Superior temporal gyrus (tissue), 1 donor: Measurements from ENCODE around the gene CCDC146.
"Not testable (repeated sequence)": the region's sequence is repeated elsewhere in the genome, so short reads cannot be mapped to it uniquely, and the experiment has no call there.

Experiments used
- DNase-seq: peaks from one replicate; pipeline ENCODE4 v3.0.0-alpha.2; 2016; ENCODE audit errors: extremely low spot score

The CCDC146 gene

DNA sequence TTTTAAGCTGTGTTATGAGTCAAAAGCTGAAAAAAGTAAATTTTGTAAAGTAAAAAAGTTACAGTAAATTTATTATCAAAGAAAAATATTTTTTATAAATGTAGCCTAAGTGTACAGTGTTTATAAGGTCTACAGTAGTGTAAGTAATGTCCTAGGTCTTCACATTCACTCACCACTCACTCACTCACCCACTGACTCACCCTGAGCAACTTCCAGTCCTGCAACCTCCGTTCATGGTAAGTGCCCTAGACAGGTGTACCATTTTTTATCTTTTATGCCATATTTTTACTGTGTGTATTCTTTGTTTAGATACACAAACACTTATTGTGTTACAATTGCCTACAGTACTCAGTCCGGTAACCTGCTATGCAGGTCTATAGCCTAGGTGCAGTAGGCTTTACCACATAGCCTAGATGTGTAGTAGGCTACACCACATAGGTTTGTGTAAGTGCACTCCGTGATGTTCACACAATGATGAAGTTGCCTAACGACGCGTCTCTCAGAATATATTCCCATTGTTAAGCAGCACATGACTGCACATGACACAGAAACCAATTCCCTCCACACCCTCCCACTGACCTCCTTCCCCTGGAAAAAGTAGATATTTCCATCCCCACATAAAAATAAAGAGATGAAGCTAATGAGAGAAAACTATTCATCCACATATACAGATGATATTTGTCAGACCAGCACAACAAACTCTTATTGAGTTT is 122.0 kb downstream of the CCDC146 start:
- no peak for DNase-seq

DNA sequence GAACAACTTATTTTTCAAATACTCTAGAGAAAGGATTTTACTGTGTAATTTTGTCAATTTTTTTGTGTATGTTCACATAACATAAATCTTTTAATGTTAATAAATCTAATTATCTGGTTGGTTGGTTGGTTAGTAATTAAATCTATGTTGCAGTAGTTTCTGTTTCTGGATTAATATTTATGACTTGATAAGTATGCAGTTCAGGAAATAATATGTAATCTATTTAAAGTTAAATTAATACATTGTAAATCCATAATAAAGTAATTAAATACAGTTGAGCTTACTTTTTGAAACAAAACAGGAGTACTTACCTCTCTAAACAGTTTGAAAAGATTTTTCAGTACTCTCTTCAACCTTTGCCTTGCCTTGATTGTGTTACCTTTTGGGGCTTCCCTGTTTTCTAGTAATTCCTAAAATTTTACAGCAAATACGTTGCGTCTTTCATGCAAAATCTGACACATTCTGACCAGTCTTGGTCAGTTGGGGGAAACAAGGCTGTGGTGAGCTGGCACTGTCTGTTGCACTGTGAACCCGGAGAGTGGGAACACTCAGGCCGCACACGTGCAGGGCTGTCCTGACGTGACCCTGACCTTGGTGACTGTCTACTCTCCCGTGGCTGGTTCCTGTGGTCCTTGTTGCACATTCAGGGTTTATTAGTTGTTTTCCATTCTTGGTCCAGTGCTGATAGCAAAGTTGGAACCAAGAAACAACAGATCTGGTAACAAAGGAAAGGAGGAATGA is 122.8 kb downstream of the CCDC146 start:
- no peak for DNase-seq

DNA sequence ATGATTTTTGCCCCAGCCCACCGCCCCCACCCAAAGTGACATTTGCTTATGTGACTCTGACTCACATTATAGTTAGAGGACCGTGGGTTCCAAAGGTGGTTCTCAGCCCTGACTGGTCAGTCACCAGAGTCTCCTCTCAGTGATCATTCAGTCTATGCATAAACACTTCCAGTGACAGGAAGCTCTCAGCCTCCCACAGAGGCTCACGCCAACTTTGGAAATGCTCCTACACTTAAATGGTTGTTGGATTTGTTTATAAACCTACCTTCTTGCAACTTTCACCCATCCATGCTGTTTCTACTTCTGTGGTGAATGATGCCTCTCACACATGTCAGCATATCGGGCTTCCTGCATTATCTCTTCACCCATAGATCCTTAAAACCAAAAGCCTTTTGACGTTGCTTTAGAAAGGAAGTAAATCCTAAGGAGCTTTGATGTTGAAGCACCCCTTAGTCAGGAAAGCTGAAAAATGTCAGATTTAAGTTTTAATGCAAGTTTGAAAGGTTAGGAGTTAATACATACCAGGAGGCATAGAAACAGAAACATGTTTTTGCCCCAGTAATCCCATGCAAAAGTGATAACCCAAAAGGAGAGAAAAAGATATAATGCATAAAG is 123.7 kb downstream of the CCDC146 start:
- DNase-seq, result no peak

- DNase-seq, result peak; percentile 81
Measured at GRCh38 chr7:77247206-77247850, 124.9 kb downstream of the CCDC146 start.

GRCh38 chr7:77248154-77248553 is 125.7 kb downstream of the CCDC146 start:
- DNase-seq, result no peak

DNA sequence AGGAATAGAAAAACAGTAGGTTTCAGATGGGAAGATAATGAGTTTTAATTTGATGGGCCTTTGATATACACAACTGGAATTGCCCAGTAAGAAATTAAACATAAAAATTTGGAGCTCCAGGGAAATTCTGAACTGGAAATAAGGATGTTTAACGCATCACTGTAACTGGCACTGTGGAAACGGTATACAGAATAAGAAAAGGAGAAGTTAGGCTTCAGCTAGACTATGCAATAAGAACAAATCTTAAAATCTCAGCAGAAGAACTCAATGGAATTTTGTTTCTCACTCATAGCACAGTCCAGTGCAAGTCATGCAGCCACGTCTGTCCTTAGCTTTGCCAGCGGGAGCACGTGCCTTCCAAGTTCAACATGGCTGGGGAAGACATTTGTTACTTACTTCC is 130.1 kb downstream of the CCDC146 start:
- no peak for DNase-seq

- no peak for DNase-seq
Measured at GRCh38 chr7:77253151-77253550, 130.7 kb downstream of the CCDC146 start.

GRCh38 chr7:77254429-77254828 is 132.0 kb downstream of the CCDC146 start:
- no peak for DNase-seq

- no peak for DNase-seq
Measured at GRCh38 chr7:77254915-77255314, 132.5 kb downstream of the CCDC146 start.

DNA sequence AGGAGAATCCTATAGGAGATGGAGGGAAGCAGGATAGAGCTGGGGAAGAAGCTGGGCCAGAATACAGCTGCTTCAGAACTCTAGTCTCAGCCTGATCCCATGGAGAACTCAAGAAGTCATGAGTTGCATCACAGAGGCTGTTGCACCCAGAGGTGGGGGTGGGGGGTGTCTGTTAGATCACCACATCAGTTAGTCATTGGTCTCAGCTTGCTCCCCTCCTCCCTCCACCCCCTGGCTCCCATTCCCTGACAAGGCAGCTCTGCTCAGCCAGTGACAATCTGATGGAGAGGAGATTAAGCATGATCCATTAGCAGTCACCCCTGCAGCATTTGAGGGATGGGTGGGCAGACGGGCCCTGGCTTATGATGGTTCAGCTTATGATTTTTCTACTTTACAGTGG is 135.6 kb downstream of the CCDC146 start:
- no peak for DNase-seq

GRCh38 chr7:77258593-77258992 is 136.2 kb downstream of the CCDC146 start:
- DNase-seq, result no peak

- DNase-seq, result no peak
Measured at GRCh38 chr7:77262316-77262715, 139.9 kb downstream of the CCDC146 start.

GRCh38 chr7:77265666-77266065 is 143.3 kb downstream of the CCDC146 start:
- no peak for DNase-seq

DNA sequence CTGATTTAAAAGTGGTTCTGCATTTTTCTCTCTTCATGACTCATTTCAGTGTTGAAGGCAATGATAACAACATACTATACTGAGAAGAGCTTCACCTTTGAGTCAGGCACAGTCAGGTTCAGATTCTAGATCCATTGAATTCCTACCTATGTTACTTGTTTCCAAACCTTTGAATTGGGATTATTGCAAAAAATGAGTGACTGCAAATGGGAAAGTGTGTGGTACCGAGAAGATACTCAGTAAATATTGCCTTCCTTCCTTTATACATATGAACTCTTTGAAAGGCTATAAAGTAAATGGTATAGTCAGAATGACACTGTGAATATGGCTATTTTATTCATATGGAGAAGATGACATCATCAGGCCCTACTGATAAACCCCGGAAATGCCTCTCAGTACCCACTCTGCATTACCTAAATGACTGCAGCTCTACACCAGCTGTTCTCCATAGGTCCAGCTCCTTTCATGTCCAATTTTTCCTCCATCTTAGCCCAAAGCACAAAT is 143.9 kb downstream of the CCDC146 start:
- DNase-seq, result no peak

GRCh38 chr7:77269360-77270093 is 147.1 kb downstream of the CCDC146 start:
- no peak for DNase-seq

DNA sequence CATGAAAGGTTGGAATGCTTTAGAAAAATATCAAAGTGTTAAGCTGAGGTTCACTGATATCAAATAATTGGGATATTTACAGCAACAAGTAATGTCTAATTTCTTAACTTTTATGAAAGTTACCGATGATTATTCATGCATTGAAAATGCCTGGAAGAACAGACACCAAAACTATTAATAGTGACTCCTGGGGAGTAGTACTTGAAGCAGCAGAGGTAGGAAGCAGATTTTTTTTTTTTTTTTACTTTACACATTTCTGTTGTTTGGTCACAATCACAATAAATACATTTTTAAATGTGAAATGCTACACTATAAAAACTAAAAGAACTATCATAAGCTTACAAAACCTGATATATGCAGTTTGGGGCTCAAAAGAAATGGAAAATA is 147.7 kb downstream of the CCDC146 start:
- DNase-seq, result no peak

DNA sequence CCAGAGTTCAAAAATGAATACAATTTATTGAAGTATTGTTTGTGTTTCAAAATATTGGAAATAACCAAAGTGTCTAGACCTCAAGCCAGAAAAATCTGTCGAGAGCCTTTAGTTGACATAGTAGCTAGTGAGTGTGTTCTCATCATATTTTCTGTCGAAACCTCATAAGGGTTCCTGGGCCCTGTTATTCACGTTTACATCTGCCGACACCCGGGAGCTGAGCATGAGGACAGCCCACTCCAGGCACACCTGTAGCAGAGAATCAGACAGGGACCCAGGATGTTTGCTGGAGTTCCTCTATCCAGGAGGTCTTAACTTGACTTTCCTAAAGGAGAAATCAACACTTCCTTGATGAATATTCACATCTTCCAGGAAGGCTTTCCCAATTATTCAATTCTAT is 149.4 kb downstream of the CCDC146 start:
- DNase-seq, result no peak

DNA sequence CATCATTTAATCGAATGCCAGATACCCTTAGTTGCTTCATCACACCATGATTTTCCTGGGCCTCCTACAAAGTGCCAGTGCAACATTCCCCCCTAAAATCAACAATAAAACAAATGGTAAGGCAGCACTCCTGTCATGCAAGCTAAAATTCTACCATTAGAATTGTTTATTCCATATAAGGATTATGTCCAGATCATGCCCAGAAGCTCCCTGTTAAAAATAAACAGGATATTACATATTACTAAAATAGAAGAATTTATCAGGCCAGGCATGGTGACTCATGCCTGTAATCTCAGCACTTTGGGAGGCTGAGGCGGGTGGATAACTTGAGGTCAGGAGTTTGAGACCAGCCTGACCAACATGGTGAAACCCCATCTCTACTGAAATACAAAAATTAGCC is 153.2 kb downstream of the CCDC146 start:
- not testable (repeated sequence) for DNase-seq

DNA sequence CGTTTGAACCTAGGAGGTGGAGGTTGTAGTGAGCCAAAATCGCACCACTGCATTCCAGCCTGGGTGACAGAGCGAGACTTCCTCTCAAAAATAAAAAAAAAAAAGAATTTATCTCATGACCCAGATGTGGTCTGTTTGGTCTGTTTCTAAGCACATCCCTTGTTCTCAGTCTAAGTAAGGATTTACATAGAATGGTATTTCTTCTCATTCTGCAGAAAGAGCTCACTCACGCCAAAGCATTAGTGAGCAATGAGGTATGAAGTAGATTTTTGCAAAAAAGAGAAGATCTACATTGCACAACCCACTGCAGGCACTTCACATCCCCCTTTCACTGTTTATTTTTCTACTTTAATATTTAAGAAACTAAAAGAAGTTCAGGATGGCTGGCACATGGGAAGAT is 153.7 kb downstream of the CCDC146 start:
- no peak for DNase-seq

- DNase-seq, result no peak
Measured at GRCh38 chr7:77281780-77282478, 159.5 kb downstream of the CCDC146 start.

GRCh38 chr7:77282897-77283296 is 160.5 kb downstream of the CCDC146 start:
- no peak for DNase-seq
